GM12865 (cell line): ENCODE results near the gene ATP5PD.

ENCODE experiments used
- DNase-seq: peaks from one replicate; pipeline ENCODE4 v3.0.0; 2010; ENCODE audit warnings: low read depth
- H3K4me3 ChIP-seq: 2 replicates; pipeline ENCODE4 v1.5.1; 2011; ENCODE audit warnings: mild to moderate bottlenecking, low read depth, low read length, control low read depth
- TF ChIP-seq, protein P1 (sequence below): IDR thresholded peaks from 2 replicates; pipeline ENCODE4 v1.5.1; 2011; ENCODE audit warnings: low read length, control low read depth, low read depth, inconsistent platforms; ENCODE audit not compliant: insufficient read depth; ENCODE audit errors: missing control alignments

ATP5PD gene

DNA sequence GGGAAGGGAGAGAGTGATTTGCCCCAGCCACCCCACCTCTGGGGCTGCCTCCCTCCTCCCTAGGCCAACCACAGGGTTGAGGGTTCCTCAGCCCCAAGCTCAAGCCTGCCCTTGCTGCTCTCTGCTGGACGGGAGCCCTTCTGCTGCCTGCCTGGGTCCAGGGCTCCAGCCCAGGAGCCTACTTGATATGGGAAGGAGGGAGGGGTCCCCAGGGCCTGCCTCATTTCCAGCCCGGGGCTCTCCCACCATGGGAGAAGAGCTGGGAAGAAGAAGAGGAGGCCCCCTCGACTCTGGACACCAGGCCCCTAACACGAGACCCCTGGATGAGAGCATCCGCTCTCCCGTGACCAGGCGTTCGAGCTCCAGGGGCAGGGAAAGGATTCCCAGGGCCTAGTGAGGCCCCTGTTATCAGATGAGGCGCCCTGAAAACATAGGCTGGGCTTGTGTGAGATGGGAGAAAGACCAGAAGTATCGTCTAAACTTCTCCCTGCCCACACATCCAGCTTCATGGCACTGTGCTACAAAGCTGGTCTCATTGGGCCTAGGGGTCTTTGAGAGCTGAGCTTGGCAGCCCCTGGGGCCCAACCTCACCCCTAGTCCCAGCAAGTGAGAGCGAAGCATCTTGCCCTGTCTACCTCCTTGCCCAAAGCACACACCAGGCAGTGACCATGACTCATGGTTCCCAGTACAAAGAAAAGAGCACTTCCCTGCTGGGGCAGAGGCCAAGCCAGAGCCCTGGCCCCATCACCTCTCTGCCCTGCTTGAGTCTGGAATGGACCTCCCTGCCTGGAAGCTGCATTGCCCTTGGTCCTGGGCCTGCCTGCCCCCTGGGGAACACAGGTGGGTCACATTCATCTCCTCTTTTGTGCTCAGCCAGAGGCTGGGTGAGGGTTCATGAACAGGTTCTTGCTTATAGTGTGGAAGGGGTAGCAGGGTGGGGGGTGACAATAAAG, 42.0 kb upstream of the ATP5PD start:
- no peak overlapping the region for H3K4me3 ChIP-seq
- TF ChIP-seq, protein P1, sequence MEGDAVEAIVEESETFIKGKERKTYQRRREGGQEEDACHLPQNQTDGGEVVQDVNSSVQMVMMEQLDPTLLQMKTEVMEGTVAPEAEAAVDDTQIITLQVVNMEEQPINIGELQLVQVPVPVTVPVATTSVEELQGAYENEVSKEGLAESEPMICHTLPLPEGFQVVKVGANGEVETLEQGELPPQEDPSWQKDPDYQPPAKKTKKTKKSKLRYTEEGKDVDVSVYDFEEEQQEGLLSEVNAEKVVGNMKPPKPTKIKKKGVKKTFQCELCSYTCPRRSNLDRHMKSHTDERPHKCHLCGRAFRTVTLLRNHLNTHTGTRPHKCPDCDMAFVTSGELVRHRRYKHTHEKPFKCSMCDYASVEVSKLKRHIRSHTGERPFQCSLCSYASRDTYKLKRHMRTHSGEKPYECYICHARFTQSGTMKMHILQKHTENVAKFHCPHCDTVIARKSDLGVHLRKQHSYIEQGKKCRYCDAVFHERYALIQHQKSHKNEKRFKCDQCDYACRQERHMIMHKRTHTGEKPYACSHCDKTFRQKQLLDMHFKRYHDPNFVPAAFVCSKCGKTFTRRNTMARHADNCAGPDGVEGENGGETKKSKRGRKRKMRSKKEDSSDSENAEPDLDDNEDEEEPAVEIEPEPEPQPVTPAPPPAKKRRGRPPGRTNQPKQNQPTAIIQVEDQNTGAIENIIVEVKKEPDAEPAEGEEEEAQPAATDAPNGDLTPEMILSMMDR: no peak
- DNase-seq: no peak

GRCh38 chr17:75087558-75088453, 41.0 kb upstream of the ATP5PD start, which contains the start of gene SLC16A5:
Gene SLC16A5, plus strand, starts transcription at chr17:75087954. Its CDS starts 5,683 bp downstream, at chr17:75093637.
- peak; percentile 35 for DNase-seq
- TF ChIP-seq, protein P1: no peak
- peak within 1 kb of the TSS; percentile 49 for H3K4me3 ChIP-seq

- H3K4me3 ChIP-seq: peak overlapping the region; percentile 49
- TF ChIP-seq, protein P1: no peak
These were observed 40.4 kb upstream of the ATP5PD start for GRCh38 chr17:75087182-75087557.

DNA sequence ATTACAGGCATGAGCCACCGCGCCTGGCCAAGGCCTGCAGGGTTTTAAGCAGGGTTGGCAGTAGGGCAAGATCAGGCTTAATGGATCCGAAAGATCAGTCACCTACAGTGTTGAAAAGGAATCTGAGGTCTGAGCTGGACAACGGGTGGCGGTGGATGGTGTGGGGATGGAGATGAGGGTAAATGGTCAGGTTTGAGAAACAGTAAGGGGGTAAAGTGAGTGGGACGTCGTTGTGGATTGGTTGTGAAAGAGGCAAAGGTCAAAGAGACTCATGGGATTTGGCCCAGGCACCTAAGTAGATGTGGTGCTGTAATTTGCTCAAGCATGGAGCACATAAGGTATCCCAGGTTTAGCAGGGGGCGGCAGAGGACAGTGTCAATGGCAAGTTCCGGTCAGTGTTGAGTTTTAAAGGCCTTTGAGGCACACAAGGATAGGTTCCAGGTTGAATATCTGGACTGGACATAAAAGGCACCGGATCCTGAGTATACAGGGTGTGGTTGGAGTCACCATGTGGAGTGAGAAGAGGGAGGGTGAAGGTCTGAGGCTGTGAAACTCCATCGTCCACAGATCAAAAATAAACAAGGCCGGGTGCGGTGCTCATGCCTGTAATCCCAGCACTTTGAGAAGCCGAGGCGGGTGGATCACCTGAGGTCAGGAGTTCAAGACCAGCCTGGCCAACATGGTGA, 39.9 kb upstream of the ATP5PD start:
- H3K4me3 ChIP-seq: no peak overlapping the region
- no peak for DNase-seq
- TF ChIP-seq, protein P1: no peak

More at GRCh38 chr17:75087182-75087557, 40.4 kb upstream of the ATP5PD start:
- no peak for DNase-seq

GRCh38 chr17:75084039-75084660, 37.4 kb upstream of the ATP5PD start:
- H3K4me3 ChIP-seq: no peak overlapping the region
- TF ChIP-seq, protein P1: no peak
- no peak for DNase-seq

DNA sequence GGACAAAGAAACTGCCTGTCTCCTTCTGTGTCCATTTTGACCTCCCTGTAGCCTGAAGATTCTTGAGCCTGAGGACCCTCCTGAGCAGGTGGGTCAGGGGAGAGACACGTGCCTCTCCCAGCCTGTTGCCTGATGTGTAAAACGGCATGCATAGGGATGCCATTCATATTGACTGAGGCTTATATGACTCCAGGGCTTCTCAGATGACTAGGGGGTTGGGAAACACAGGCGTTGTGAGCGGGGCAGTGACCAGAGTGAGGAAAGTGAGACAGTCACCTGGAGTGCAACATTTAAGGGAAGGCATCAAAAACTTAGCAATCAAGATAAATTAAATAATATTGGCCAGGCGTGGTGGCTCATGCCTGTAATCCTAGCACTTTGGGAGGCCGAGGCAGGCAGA, 35.9 kb upstream of the ATP5PD start:
- no peak for DNase-seq
- no peak overlapping the region for H3K4me3 ChIP-seq

More for the DNA sequence above, 35.9 kb upstream of the ATP5PD start:
- TF ChIP-seq, protein P1: no peak
